T-helper 2 cell treated with Interferon-gamma antibody and Interleukin-4, amounts not matched to agents 100 ng/mL and 5 ng/mL, for 36 hours (primary cell): ENCODE measurements around the gene RRP15. TPM values are rescaled to one million over a fixed set of nuclear protein-coding genes. Genes with fewer than 3 reads are reported as not detected.
"Not testable (repeated sequence)": the region's sequence is repeated elsewhere in the genome, so short reads cannot be mapped to it uniquely, and the experiment has no call there.

Source experiments
- intact Hi-C: fragments of 100-400 bp; cut with micrococcal nuclease; formaldehyde crosslinking; loops from one replicate; pipeline ENCODE4 v1.15.1; 2023
- total RNA-seq: library from RNA; stranded (reverse); gene quantifications from 2 replicates; pipeline ENCODE4 v1.2.3, GENCODE V29; 2022

Gene RRP15
- total RNA-seq, 1 donor from 2014 or later, result 22.1 TPM

GRCh38 chr1:218296162-218296561 lies 11.1 kb downstream of the RRP15 start:
- intact Hi-C loops, result no loop called here

DNA sequence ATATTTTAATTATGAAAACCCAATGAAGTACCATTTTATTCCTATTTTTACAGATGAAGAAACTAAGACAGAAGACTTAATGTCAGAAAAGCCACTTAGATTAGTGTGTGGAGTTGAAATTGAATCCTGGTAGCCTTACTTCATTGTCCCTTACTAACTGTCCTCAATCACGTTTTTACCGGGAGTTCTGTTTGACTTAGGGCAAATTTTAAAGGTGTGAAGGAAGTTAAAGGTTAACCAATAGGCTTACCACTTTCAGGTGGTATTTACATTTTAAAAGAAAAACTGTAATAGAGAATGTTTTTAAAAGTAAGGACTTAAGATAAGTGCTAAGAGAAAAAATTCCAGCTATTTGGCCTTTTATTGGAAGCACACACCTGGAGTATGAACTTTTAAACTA lies 12.4 kb downstream of the RRP15 start:
- intact Hi-C loops, result no loop called here

- intact Hi-C loops, result no loop called here
Measured at GRCh38 chr1:218297867-218298266, 12.8 kb downstream of the RRP15 start.

DNA sequence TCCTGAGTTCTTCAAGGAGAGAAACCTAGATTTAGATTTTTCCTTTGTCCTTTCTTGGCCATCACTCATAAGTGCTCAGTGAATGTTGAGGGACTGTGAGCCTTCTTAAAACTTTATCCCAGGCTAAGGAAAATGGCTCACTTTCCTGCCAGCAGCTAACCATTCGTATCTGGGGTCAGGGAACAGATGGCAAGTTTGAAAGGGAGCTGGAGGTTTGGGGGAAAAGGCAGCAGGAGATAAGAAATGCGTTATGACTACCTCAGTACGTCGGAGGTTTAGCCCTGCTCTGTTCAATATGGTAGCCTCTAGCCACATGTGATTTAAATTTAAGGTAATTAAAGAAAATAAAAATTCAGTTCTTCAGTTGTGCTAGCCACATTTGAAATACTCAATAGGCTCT lies 13.3 kb downstream of the RRP15 start:
- intact Hi-C loops, result no loop called here

DNA sequence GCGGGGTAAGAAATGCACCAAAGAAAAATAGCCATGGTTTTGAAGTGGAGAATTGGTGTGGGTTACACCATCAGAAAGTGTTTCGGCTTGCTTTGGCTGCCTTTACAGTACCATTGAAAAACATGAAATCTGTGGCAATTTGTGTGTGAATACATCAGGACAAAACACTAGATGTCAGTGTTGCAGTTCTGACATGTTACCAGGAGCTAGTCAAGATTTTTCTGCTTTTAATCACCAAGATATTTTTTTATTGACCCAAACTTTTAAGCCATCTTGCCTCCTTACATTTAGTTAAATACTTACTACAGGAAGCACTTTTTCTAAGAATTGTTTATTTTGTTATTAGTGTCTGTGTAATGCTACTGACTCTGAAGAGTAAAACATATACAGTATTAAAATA lies 14.3 kb downstream of the RRP15 start:
- intact Hi-C loops, result no loop called here

GRCh38 chr1:218301217-218301616 lies 16.1 kb downstream of the RRP15 start:
- intact Hi-C loops, result no loop called here

GRCh38 chr1:218302155-218302554 lies 17.1 kb downstream of the RRP15 start:
- intact Hi-C loops, result no loop called here

GRCh38 chr1:218303176-218303879 lies 18.2 kb downstream of the RRP15 start:
- intact Hi-C loops, result no loop called here

GRCh38 chr1:218304281-218305039 lies 19.4 kb downstream of the RRP15 start:
- intact Hi-C loops, result no loop called here

GRCh38 chr1:218305472-218306064 lies 20.5 kb downstream of the RRP15 start:
- intact Hi-C loops, result no loop called here

DNA sequence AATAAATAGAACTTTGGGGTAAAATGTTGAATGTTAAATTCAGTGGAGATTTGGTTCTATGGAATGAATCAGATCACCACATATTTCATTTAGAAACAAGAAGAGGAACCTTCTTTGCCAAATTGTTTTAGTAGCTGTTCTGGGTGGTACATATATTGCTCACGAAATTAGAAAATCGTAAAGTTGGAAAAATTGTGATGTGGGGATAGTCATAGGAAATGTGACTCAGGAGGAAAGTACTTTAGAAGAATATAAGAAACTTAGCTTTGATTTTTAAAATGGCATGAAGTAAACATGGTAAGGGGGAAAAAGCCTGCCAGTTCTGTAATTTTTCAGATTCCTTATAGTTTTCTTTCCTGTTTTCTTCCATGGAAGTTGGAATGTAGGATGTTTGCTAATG lies 27.4 kb downstream of the RRP15 start:
- intact Hi-C loops, result no loop called here

GRCh38 chr1:218314316-218314715 lies 29.2 kb downstream of the RRP15 start:
- intact Hi-C loops, result no loop called here

GRCh38 chr1:218315638-218316037 lies 30.5 kb downstream of the RRP15 start:
- intact Hi-C loops, result no loop called here

DNA sequence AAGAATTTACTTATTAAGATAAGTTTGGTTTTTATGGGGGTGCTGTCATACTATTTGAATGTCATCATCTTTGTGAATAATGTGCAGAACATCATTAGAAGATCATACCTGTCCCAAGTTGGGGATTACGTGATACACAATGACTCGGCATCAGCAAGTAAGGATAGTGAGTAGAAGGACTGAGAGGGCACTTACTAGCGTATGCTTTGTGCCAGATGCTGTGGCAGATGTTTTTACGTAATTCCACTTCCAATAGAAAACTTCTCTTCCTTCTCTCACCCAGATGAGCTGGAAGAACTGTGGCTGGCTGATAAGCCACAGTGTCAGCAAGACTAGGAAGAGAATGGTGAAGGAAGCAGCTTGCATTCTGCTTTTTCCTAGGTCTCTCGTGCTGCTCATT lies 32.0 kb downstream of the RRP15 start:
- intact Hi-C loops, result no loop called here

- intact Hi-C loops, result not testable (repeated sequence)
Measured at GRCh38 chr1:218320182-218320581, 35.1 kb downstream of the RRP15 start.

- intact Hi-C loops, result no loop called here
Measured at GRCh38 chr1:218322762-218323161, 37.7 kb downstream of the RRP15 start.

- intact Hi-C loops, result no loop called here
Measured at GRCh38 chr1:218323568-218324225, 38.6 kb downstream of the RRP15 start.

DNA sequence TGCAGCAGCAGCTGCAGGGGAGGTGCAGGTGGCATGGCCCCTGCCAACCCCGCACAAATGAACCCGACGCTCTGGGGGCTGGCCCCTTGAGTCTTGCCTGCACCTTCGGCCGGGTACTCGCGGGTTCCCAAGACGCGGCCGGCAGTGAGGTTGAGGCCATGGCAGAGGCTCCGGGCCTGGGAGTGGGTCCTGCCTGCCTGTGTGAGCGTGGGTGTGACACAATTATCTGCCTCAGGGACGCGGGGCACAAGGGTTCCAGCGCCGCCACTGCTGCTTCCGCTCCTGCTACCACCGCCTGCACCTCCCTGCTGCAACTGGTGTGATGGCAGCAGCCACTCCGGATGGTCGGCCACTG lies 39.1 kb downstream of the RRP15 start:
- intact Hi-C loops, result no loop called here

- intact Hi-C loops, result no loop called here
Measured at GRCh38 chr1:218328769-218329168, 43.7 kb downstream of the RRP15 start.

DNA sequence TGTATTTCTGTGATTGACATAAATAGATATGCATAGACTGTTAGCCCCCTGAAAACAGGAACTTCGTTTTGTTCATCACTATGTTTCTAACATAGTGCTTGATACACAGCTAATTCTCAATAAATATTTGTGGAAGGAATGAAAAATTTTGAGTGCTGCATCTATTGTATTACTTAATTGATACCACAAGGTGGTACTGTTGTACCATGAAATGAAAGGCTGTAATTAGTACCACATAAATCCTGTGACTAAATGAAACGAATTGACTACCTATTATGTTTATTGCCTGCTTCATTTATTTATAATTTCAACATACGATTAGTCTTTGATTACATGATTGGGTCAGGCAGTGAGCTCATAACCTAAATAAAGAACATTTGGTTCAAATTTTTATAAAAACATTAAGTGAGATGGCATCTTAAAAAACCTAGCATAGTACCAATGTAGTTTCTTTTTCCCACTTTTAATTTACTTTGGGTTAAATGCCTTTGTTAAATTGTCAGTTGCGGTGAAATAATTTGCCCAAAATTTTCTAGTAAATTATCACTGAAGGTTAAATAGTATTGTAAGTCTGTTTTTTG lies 45.0 kb downstream of the RRP15 start:
- intact Hi-C loops, result loop anchor here (1.0 to 2.0 kb wide), 4 partner anchors 15 to 1331 kb away; partner anchors contain the start of gene TGFB2

DNA sequence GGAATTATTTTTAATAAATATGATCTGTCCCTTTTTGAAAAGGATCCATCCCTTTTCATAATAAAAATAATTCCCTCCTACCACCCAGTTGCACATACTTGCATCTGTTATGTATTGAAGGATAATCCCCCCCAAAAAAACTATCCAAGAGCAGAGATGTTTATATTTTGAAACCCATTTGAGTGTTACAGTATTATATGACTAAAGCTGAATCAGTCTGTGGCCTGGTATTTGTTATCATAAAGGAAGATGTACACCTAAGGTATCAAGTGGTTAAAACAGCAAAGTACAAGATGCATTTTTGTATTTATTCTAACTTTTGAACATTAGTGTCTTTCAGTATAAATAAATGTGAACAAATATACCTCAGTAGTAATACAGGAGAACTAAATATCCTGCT lies 47.3 kb downstream of the RRP15 start:
- intact Hi-C loops, result no loop called here

- intact Hi-C loops, result no loop called here
Measured at GRCh38 chr1:218336328-218336727, 51.2 kb downstream of the RRP15 start.
